ENCODE results near the gene AGRN.
"Not testable (repeated sequence)": the region's sequence is repeated elsewhere in the genome, so short reads cannot be mapped to it uniquely, and the experiment has no call there.

Gene AGRN

DNA sequence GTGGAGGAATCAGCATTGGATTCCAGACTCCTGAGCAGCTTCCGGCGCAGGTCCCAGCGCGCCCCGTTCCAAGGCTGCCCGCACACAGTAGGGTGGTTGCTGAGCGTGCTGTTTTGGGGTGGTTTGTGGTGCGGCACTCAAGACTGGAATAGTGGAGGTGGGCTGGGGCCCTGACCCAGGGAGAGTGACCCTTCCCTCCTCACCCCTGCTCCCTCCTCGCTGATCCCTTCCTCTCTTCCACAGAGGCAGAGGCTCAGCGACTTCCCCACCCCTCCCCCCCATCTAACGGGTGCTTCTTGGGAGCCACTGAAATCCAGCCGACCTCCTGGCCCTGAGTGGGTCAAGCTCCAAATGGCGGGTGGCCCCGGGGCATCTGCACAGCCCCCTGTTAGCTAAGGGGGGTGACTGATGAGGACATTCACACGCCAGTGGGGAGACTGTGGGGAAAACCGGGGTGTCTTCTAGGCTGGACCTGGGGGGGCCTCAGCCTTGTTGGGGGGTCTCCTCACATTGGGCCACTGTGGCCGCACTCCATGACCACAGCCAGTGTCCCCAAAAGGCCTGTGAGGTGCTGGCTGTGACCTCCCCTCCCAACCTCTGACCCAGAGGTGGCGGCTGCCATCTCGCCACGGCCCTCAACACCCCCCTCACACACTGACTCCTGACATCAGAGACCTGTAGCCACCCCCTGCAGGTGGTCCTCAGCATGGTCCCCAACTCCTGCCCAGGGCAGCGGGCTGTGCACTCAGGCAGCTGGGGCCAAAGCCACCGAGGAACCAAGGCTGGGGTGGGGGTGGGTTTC lies 16.1 kb upstream of the AGRN start:
- no peak for DNase-seq

DNA sequence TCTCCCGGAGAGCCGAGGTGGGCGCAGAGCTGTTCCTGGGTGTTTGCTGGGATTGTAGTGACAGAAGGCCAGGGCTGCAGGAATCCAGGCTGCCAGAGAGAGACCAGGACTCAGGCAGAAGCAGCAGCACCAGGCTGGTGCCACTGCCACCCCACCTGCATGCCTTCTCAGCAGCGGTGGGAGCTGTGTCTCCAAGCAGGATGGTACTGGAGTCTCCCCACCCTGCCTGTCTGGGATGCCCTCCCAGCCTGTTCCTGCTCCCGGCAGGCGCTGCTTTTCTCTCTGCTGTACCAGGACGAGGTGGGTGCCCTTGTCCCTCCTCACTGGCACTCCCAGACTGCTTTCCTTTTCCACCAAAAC lies 15.5 kb upstream of the AGRN start:
- DNase-seq = no peak

DNA sequence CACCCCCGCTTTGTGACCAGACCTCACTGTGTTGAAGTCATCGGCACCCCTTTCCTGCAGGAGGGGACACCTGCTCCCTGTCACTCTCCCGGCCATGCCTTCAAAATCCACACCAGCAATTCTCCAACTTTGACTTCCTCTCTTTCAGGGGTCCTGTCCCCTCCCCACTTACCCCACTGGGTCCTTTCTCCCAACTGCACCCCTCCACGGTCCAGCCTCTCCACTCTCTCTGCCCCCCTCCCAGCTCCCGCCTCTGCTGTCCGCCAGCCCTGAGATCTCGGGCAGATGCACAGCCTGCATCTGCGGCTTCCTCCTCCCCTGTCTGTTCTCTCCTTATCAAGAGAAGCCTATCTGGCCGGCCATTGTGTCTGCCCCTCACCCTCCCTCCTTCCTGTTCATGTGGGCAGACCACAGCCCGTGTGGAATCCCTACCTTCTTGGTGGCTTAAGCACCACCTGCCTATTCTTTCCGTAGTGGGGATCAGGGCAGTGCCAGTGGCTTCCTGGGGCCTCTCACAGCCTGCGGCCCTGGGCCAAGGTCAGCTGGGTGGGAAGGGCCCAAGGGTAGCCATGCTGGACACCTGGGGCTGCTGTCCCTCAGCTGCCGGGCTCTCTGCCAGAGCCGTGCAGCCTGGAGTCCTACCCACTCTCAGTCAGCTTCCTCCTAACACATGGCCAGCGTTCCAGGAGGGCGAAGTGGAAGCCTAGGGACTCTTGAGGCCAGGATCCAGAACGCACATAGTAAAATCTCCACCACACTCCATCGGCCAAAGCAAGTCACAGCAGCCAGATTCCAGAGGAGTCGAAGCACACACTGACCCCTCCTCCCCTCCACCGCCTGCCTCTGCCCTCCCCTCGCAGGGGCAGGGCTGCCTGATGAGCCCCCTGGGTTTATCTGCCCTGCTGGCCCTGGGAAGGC lies 14.9 kb upstream of the AGRN start:
- no peak for DNase-seq

DNA sequence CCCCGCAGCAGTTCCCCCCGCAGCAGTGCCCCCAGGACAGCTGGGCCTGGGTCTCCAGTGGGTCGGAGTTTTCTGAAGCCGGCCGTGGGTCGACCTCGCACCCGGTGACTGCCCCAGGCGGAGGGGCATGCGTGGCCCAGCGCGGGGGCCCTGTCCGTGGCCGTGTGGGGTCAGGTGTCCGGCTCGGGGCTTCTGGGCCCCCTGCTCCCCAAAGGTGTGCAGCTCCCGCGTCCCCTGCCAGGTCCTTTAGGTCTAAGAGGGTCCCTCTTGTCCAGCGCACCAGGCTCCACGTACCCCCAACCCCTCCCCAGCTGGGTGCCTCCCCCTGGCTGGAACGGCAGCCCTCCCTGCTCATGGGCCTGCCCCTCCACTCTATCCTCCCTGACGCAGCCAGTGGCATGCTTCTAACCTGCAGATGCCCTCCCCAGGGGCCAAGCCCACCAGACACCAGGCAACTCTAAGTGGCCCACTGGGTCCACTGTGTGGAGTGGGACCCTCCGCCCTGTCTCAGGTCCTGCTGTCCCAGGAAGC lies 14.1 kb upstream of the AGRN start:
- DNase-seq = no peak

DNA sequence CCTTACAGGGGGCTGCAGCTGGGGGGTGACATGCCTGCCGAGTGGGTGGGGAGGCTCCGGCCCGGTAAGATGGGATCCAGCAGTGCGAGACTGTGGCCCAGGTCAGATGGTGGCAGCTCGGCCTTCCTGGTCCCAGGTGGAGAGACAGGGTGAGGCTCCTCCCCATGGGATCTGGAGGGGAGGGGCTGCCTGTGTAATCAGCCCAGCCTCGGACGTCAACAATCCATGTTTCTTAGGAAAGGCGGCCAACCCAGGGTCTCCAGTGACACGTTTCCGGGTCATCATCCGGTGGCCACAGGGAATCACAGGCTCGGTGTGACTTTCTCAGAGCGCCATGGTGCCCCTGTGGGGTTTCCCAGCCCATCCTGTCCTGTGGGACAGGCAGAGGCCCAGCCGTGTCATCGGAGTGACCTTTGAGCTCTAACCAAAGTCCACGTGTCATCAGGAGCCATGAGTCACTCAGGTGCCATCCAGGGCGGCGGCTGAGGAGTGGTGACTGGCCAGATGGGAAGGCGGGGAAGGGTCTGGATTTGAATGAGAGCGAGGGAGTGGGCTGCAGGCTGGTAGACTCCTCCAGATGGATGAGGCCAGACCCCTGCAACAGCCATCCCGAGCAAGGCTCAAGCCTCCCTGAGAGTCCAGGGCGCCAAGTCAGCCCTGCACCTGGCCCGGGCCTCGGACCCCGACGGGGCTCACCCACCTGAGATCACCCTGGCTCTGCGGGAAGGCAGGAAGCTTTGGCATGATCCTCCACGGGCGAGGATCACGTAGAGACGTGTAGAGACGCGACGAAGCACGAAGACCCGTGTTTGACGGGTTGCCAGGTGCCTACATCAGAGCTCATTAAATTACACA lies 13.4 kb upstream of the AGRN start:
- DNase-seq = no peak

DNA sequence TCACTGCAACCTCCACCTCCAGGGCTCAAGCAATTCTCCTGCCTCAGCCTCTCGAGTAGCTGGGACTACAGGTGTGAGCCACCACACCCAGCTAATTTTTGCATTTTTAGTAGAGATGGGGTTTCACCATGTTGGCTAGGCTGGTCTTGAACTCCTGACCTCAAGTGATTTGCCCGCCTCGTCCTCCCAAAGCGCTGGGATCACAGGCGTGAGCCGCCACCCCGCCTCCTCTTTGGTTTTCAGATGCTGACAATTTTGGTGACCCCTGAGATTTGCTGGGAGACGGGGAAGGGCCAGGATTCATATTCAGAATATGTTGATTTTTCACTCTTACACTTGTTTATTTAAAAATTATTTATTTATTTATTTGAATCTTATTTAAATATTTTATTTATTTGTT lies 9.8 kb upstream of the AGRN start:
- DNase-seq = not testable (repeated sequence)

DNA sequence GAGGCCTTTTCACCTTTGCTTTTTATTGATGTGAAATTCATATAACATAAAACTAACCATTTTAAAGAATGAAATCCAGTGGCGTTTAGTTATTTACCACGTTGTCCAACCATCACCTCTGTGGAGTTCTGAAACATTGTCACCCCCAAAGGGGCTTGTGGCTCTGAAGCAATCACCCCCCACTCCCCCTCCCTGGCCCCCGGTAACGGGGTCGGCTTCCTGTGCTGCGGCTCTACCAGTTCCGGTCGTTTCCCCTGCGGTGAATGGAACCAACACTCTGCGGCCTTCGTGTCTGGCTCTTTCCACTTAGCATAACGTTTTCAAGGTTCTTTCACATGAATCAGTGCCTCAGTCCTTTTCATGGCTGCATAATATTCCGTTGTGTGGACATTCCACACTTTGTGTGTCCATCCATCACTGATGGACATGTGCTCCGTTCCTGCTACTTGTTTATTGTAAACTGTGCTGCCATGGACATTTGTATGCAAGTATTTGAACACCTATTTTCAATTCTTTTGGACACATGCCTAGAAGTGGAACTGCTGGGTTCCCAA lies 8.4 kb upstream of the AGRN start:
- no peak for DNase-seq

DNA sequence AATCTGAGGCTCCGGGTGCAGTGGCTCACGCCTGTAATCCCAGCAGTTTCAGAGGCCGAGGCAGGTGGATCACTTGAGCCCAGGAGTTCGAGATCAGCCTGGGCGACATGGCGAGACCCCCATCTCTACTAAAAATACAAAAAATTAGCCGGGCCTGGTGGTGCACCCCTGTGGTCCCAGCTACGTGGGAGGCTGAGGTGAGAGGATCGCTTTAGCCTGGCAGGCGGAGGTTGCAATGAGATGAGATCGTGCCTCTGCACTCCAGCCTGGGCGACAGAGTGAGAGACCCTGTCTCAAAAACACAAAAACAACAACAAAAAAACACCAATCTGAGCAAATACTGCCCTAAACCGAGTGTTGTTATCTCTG lies 7.2 kb upstream of the AGRN start:
- not testable (repeated sequence) for DNase-seq

DNA sequence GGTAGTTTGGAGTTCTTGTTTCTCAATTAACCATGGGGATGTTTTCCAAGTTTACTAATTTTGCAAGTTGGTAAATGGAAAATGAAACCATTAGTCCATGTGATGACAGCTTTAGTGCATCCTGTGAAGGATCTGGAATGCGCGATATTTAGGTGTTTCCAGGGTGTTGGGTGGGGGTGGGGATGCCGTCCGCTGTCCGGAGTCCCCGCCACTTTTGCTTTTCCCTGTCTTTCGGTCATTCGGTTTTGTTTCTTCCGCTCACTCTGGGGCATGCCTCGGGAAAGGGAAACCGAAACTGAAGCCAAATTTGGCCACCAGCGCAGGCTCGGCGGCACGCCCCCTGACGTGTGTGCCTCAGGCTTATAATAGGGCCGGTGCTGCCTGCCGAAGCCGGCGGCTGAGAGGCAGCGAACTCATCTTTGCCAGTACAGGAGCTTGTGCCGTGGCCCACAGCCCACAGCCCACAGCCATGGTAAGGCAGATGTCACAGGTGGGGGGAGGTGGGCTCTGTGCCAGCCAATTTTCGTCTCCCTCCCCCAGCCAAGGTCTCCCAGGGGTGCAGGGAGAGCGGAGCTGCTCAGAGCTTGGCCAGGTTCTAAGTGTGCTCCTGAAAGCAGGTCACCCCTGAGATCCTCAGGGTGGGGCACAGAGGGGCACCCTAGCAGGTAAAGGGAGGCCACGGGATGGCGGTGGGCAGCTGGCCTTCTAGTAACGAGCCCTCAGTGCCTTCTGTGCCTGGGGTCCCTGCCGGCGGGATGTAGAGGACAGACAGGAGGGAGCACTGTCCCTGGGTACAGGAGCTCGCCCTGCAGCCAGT lies 6.6 kb upstream of the AGRN start, which contains the start of gene ISG15:
Gene ISG15, plus strand, starts transcription at position 393 of the 817 bp plus-strand sequence. Its CDS starts 77 bp downstream, at position 470.
- DNase-seq = peak; percentile 76 to 80

DNA sequence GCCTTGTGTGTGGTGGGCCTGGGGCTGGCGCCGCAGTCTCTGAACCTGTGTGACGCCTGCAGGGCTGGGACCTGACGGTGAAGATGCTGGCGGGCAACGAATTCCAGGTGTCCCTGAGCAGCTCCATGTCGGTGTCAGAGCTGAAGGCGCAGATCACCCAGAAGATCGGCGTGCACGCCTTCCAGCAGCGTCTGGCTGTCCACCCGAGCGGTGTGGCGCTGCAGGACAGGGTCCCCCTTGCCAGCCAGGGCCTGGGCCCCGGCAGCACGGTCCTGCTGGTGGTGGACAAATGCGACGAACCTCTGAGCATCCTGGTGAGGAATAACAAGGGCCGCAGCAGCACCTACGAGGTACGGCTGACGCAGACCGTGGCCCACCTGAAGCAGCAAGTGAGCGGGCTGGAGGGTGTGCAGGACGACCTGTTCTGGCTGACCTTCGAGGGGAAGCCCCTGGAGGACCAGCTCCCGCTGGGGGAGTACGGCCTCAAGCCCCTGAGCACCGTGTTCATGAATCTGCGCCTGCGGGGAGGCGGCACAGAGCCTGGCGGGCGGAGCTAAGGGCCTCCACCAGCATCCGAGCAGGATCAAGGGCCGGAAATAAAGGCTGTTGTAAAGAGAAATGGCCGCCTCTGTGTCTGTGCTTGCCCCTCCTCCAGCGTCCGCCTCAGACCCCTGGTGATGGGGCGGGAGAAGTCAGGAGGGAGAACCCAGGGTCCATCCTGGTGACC lies 5.8 kb upstream of the AGRN start:
- DNase-seq = no peak

DNA sequence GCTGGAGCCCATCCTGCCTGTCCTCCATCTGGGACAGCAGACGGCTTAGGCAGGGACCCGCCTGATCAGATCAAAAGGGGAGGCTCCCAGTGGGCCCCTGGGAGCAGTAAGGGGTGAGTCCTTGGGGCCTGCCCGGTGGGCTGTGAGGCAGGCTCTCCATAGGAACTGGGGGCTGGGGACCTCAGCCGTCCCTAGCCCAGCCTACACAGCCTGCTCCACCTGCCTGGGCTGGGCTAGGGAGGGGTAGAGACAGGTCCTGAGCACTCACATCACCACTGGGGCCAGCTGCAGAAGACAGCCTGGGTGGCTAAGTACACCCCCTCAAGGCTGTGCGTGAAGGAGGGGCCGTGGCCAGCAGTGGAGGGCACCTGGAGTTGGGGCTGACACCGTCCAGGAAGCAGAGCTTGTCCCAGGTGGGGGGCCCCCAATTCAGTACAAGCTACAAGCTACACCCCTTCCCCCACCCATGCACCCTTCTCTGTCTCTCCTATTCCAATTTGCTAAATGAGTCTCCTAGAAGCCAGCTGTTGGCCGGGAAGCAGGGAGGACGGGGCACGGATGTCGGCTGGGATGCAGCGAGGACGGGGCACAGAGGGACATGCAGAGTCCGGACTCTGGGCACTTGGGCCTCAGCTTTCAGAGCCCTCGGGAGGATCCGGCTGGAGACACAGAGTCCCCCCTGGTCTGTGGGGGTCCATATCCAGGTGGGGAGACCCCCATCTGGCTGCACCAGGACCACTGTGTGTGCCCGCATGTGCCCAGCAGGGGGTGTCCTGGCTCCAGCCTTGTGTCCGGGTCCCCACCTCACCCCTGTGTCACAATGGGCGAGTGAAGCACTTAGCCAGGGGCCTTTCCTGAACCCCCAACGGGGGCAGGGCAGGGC lies 4.9 kb upstream of the AGRN start:
- DNase-seq = no peak

DNA sequence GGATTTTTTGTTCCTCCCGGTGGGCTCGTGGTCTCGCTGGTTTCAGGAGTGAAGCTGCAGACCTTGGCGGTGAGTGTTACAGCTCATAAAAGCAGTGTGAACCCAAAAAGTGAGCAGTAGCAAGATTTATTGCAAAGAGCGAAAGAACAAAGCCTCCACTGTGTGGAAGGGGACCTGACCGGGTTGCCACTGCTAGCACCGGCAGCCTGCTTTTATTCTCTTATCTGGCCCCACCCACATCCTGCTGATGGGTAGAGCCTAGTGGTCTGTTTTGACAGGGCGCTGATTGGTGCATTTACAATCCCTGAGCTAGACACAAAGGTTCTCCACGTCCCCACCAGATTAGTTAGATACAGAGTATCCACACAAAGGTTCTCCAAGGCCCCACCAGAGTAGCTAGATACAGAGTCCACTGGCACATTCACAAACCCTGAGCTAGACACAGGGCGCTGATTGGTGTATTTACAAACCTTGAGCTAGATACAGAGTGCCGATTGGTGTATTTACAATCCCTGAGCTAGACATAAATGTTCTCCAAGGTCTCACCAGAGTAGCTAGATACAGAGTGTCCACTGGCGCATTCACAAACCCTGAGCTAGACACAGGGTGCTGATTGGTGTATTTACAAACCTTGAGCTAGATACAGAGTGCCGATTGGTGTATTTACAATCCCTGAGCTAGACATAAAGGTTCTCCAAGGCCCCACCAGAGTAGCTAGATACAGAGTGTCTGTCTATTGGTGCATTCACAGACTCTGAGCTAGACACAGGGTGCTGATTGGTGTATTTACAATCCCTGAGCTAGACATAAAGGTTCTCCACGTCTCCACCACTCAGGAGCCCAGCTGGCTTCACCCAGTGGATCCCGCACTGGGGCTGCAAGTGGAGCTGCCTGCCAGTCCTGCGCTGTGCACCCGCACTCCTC lies 2.3 kb upstream of the AGRN start:
- DNase-seq = not testable (repeated sequence)

DNA sequence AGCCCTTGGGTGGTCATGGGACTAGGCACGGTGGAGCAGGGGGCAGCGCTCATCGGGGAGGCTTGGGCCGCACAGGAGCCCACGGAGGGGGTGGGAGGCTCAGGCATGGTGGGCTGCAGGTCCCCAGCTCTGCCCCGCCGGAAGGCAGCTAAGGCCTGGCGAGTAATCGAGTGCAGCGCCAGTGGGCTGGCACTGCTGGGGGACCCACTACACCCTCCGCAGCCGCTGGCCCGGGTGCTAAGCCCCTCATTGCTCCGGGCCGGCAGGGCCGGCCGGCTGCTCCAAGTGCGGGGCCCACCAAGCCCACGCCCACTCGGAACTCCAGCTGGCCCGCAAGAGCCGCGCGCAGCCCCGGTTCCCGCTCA lies 1.6 kb upstream of the AGRN start:
- DNase-seq = not testable (repeated sequence)

DNA sequence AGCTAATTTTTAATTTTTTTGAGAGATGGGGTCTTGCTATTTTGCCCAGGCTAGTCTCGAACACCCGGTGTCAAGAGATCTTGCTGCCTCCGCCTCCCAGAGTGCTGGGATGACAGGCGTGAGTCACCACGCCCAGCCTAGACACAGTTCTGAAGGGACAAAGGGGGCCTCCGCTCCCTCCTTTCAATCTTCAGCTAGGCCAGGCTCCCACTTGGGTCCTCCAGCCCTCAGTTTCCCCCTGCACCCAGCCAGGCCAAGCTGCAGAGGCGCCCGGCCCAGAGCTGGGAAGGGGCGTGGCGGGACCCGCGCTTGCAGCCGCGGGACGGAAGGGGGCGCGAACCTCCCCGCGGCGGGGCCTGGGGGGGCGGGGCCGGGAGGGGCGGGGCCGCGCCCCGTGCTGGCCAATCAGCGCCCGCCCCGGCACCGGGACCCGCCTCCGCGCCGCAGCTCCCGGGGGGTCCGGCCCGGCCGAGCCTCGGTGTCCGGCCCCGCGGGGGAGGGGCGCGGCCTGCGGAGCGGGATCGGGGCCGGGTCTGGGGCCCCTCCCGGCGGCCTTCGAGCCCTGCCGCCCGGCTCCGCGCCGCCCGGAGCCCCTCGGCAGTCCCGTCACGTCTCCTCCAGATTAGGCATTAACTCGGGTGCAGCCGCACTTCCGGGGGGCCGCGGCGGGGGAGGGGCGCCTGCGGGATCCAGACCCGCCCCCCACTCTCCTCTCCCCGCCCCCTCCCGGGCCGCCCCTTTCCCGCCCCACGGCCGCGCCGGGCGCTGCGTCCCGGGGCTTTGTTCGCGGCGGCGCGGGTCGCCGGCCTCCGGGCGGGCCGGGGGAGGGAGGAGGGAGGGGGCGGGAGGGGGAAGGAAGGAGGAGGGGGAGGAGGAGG lies 559 bp upstream of the AGRN start:
- peak; percentile 38 to 46 for DNase-seq

DNA sequence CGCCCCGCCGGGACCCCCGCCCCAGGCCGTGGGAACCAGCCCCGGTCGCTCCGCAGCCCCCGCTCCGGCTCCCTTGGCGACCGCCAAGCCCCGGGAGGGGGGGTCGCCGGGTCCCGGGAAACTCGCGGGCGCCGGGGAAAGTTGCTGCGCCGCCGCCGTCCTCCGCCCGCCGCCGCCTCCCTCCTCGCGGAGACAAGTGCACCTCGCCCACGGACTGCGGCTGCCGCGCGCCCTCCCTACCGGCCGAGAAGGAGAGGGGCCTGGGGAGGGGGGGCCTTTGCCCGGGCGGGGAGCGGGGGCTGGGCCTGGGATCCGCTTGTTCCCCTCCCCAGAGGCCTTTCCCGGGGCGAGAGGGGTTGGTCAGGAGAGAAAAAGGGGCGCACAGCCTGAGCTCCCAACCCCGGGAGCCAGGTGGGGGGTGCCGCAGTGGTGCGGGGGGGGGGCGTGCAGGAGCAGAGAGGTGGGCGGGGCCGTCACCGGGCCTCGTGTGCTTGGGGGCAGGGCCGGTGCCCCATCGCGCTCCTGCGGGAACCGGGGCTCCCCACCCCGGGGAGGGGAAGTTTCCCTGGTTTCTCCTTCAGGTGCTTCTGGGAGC lies 592 bp downstream of the AGRN start:
- no peak for DNase-seq

DNA sequence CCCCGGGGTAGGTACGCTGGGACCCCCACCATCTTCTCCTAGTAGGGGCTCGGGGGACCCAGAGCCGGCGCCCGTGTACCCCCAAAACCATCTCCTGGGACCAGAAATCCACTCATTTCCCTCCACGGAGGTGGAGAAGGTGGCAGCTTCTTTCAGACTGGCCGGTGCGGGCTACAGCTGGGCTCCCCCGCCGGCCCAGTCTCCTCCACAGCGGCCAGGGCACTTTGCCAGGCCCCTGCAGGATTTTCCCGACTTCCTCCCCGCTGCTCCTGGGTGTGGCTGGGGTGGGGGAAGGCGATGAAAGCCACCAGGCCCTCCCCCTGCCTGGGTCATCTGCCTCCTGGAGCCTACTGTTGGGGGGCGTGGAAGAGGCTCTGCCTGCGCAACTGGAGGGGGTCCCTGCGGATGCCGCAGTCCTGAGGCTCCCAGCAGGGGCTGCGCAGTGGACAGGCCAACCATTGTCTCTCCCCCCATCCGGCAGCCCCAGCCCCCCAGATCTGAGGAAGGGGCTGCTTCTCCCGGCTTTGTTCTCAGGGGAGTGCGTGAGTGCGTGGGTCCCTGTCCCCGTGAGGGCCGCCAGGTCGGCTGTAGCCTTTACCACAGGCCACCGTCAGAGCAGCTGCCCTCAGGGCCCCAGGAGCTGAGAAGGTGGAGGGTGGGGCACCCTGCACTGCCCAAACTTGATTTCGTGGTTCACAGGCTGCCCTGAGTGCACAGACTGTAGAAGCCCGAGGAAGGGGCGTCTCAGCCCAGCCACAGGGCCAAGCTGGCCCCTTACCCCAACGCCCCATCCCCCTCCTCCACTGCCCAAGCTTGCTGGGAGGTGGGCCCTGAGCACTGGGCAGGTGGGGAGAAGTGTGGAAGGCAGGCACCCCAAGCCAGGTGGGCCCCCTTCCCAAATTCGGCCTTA lies 1.3 kb downstream of the AGRN start:
- DNase-seq = no peak

Measured in AML-193 (cell line).